Measurements from ENCODE around the gene MYO18A.
A peak's percentile ranks its signal among the peaks of the same experiment; 100 is the strongest.
"Not testable (repeated sequence)": the region's sequence is repeated elsewhere in the genome, so short reads cannot be mapped to it uniquely, and the experiment has no call there.

Gene MYO18A

DNA sequence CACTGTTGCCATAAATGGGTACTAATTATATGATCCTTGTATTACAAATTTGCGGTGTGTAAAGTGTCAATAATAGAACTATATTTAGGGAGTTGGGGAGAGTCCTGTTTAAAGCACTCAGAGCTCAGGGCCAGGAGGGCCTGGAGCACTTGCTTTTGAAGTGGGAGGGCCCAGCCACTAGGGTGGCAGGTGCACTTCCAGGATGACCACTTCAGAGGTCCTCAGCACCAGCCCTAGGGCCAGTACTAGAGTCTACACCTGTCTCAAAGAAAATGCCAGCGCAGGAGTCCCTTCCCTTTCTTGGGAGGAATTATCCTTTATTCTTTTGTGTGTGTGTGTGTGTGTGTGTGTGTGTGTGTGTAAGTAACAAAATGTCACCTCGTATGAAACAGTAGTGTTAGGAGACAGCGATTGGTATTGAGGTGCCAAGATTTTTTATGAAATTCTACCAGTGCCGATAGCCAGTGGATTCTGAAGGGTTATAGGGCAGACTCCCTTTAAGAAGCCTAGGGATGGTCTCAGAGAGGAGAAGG lies 31.9 kb downstream of the MYO18A start:
- no peak for DNase-seq (ENCODE audit: low read depth in 1 of 2, low spot score in 1 of 2)

DNA sequence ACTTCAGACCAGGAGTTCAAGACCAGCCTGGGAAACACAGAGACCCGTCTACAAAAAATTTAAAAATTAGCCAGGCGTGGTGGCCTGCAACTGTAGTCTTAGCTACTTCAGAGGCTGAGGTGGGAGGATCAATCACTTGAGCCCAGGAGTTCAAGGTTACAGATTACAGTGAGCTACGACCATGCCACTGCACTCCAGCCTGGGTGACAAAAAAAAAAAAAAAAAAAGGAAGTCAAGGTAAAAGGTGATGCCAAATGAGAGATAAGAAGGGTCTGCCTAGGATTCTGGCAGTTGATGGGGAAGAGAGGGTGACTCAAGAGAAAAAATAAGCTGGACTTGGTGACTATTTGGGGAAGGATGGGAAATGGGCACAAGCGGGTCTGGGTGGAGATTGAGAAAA lies 32.5 kb downstream of the MYO18A start:
- no peak for DNase-seq (ENCODE audit: low read depth in 1 of 2, low spot score in 1 of 2)

DNA sequence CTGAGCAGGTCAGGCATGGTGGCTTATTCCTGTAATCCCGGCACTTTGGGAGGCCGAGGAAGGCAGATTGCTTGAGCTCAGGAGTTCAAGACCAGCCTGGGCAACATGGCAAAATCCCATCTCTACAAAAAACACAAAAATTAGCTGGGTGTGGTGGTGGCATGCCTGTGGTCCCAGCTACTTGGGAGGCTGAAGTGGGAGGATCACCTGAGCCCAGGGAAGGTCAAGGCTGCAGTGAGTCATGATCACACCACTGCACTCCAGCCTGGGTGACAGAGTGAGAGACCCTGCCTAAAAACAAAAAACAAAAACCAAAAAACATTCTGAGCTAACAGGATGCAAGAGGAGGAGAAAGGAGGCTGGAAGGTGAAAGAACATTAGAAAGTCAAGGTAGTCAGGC lies 33.0 kb downstream of the MYO18A start:
- not testable (repeated sequence) for DNase-seq (ENCODE audit: low read depth in 1 of 2, low spot score in 1 of 2)

DNA sequence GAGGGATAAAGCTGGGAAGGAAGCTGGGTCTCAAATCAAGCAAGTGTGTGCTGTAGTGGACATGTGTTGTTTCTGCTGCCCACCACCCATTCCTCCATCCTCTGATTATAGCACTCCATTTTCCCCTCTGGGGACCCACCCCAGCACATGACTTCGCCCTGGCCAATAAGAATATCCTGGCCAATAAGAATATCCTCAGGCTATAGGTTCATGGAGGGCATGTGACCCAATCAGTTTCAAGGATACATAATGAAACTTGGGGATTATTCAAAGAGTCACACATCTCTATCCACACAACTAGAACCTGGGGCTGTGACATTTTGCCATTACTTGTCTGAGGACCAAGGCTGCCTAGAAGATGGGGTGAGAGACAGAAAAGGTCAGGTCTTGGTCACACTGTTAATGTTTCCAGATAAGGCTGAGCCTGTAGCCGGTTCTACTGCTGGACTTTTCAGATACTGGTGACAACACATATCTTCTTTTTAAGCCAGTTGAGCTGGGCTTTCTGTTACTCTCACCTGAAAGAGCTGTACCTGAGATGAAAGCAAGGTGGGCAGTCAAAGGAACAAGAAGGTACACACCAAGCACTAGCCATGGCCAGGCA lies 33.7 kb downstream of the MYO18A start:
- DNase-seq (ENCODE audit: low read depth in 1 of 2, low spot score in 1 of 2): no peak

DNA sequence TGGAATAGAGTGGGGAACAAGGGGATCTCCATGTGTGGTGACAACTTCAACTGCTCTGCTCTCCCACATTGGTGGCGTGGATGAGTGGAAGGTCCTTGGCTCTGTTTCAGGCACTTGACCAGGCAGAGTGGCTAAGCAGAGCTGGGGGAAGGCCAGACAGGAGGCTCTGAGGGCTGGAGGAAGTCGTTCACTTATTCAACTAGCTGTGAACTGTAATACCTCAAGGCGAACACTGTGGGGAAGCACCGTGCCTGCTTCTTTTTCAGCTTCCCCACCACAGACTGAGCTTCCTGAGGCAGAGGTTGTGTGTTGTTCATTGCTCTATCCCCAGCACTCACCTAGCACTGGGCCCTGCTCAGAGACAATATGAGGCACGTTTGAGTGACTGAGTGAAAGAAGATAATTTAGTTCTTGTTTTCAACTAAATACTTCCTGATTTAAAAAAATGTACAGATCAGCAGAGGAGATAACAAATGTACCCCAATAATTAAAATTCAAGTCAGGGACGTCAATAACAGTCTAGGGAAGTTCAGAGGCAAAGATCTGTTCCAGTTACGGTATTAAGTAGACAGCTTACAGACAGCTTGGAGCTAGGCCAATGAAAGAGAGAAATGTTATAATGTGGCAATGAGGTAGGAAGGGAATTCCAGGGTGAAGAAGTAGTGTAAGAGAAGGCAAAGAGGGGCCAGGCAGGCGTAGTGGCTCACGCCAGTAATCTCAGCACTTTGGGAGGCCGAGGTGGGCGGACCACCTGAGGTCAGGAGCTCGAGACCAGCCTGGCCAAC lies 34.7 kb downstream of the MYO18A start:
- peak; percentile 47 to 49 for DNase-seq (ENCODE audit: low read depth in 1 of 2, low spot score in 1 of 2)

DNA sequence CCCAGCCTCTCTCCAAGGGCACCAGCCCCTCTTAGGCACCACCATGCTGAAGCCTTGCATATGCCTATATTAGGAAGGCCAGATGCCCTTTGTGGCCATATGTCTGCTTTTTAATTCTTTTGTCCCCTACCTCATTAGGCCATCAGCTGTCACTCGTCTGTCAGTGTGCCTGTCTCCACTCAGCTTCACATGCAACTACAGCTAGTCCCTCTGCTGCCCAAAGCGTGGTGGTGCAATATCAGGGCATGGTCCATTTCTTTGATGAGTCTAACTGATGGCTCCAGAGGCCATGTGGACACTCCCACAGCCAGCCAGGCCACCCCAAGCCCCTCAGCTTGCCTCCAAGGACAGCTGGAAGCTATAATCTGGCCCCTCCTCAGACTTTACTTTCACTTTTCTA lies 36.3 kb downstream of the MYO18A start:
- no peak for DNase-seq (ENCODE audit: low read depth in 1 of 2, low spot score in 1 of 2)

DNA sequence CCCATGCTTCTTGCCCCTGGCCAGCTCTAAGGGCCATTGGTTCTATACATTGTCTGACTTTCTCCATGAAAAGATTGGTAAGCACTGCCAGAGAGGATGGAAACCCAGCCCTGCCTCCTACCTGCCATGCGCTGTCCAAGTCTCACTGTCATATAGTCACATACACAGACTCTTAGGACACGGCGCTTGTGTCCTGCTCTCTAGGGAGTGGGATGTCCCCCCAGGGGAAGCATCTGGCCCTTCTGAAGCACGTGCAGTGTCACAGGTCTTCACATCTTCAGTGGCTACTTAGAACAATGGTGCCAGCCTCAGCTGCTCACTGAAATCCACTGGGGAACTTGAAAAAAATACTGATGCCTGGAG lies 38.7 kb downstream of the MYO18A start:
- no peak for DNase-seq (ENCODE audit: low read depth in 1 of 2, low spot score in 1 of 2)

DNA sequence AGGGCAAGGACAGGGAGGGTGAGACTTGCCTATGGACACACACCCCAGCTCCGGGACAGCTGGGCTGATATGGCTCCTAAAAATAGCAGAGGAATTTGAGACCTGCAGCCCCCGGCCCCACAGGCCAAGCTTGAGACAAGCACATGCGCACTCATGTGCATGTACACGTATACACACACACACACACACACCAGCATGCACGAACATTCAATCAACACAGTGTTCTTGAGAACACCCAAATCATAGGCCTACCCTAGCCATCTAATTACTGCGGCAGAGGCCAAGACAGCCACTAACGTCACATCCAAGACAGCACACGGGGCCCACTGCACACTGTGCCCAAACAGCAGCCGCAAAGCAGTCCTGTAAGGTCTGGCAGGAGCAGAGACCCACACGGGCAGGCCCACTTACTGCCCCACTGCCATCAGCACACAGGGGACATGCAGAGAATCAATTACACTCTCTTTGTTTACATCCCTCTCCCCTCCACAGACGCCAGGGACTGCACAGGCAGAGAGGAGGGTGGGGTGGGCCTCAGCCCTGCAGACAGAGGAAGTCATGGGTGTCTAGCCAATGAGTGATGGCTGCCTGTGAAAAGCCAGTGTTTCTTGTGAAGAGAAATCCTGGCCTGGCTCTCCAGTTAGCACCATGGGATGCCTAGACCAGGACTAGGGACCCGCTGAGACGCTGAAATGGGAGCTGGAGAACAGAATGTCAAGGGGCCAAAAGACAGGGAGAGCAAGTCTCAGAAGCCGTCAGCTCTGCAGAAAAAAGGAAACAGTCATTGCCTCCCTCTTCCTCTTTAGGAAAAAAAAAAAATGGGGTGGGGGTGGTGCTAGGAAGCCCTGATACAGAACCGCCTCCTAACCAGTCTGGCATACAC lies 39.3 kb downstream of the MYO18A start:
- peak in 1 of 2 donors; percentile 26 for DNase-seq (ENCODE audit: low read depth in 1 of 2, low spot score in 1 of 2)

DNA sequence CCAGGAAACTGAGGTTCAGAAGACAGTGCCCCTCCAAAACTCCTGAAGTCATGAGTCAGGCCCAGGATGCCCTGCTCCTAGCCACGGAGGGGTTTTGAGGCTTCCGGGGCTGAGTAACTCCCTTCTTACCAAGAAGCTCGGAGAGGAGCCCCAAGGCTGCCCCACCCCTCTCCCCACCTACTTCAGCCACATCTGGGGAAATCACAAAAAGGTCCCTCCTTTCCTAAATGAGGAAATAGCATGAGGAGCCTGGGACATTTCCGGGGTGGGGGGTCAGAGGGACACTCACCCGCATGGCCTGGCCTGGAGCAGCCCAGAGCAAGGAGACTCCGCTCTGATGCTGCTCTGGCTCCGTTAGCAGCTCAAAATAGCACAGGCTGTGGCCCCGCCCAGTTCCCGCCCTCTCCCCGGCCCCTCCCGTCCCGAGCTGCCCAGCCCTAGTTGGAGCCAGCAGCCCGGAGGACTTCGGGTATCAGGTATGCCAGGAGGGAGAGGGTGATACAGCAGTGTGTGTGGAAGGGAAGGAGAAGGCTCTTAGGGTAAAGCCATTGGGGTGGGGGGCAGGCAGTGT lies 40.1 kb downstream of the MYO18A start:
- peak; percentile 54 to 60 for DNase-seq (ENCODE audit: low read depth in 1 of 2, low spot score in 1 of 2)

DNA sequence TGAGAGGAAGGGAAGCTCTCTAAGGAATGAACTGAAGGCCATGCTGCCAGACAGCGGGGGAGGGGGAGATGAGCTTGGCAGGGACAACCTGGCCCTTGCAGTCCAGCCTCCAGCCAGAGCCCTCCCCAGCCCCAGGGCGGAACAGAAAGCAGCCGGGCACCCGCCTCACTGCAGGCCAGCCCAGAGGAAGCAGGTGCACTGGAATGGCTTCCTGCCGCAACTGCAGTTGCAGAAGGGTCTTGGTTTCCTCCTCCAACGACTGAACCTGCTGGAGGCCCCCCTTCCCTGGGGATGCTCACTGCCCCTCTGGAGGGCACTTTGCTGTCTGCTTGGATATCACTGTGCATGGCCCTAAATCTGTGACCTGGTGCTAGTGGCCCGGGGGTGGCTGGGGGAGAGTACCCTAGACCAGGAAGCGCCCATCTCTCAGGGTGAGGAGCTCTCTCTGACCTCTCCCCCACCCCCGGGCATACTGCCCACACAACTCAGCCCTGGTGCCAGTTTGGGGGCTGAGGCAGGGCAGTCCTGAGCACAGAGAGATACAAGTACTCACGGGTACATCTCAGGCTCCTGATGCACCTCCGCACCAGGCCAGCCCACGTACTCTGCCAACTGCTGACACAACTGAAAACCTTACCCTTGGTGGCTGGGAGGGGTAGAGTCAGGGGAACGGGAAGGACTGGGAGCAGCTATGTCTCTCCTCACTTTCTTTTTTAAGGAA lies 41.1 kb downstream of the MYO18A start:
- DNase-seq (ENCODE audit: low read depth in 1 of 2, low spot score in 1 of 2): no peak

DNA sequence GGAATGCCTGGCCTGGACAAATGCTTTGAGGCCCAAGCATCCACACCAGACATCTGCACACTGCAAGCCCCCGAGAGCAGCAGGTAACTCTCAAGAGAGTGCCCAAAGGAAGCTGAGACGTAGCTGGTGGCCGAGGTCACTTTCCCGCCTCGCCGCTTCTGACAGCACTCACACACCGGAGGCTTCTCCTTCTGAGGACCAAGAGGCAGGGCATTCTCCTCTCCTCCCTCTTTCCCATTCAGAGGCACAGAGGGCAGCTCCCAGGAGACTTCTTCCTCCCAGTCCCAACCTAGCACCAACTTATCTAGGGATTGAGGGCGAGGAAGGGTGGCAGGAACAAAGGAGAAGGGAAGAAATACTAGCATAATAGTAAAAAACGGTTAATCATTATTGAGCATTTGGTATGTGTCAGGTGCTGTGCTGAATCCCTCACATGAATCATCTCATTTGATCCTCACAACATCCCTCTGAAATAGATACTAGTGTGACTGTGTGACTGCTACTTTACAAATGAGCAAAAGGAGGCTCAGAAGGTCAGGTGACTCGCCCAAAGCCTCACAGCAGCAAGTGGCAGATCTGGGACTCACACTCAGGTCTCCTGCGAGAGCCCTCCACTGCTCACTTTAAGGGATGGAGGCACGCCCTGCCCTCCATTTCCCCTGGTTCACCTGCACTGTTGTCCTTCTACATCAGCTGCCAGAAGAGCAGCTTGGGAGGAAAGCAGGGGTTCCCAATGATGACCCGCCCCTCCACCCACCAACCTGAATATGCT lies 41.8 kb downstream of the MYO18A start:
- no peak for DNase-seq (ENCODE audit: low read depth in 1 of 2, low spot score in 1 of 2)

DNA sequence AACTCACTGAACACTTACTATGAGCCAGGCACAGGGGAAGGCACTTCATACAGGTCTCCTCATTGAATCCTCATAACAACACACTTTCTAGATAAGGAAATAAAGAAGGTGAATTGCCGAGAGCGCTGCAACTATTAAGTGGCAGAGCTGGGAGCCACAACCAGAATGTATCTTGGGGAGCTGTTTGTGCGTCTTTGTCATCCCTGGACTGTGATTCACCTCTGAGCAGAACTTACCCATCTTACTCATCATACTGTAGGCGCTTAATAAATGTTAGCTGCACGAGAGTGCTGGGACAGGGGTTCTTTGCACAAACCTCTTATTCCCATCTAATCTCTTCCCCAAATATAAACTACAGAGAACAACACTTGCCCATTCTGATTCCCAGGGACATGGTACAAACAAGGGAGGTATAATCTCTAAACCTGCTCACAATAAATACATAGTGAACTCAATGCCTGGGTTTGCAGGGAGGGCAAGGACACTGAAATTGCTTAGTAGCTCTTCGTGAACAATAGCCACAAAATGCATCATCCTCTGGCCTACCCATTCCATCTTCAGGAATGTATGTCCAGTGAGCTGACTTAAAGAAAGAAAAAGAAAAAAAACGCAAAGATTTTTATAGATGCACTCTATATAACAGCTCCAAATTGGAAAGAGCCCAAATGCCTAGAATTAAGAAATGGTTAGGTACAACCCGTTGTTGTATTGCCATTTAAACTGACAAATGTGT lies 43.0 kb downstream of the MYO18A start:
- DNase-seq (ENCODE audit: low read depth in 1 of 2, low spot score in 1 of 2): no peak

DNA sequence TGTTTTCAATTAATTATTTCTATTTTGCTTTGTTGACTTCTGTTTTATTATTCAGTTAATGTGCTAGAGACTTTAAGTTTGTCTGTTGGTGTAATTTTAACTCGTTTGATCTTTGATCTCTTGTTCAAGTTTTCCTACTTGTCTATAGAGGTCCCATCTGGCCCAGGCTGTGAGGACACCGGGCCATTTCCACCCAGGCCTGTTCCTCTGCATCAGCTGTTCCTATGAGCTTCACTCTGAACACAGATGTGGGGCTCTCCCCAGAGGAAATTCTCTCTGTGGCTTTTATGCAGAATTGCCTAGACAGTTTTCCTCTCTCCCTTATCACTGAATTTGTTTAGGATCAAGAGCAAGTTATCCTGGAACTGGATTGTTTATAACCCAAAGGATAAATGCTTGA lies 44.7 kb downstream of the MYO18A start:
- DNase-seq (ENCODE audit: low read depth in 1 of 2, low spot score in 1 of 2): no peak

DNA sequence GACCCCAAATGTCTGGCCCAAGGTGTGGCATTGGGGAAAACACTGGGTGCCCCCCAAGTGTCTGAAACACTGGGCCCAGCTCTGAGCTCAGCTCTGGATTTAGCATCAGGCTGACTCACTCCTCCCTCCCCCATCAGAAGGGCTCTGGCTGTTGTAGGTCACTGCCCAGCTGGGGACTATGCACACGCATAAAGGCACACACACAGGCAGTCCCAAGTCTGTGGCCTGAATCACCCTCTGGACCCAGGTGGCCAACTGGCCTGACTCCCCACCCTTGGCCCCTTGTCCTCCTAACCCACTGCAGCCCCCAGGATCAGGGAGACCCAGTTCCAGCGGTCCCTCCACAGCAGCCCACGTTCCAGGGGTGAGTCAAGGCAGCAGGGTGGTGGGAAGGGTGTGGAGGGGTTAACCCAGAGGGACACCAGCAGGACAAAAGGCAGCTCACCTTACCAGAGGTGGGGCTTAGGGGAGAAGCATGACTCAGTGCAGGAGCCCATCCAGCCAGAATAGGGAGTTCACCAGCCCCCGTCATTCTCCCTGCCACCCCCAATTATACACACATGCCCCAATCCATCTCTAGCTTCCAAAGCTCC lies 47.0 kb downstream of the MYO18A start:
- DNase-seq (ENCODE audit: low read depth in 1 of 2, low spot score in 1 of 2): no peak

DNA sequence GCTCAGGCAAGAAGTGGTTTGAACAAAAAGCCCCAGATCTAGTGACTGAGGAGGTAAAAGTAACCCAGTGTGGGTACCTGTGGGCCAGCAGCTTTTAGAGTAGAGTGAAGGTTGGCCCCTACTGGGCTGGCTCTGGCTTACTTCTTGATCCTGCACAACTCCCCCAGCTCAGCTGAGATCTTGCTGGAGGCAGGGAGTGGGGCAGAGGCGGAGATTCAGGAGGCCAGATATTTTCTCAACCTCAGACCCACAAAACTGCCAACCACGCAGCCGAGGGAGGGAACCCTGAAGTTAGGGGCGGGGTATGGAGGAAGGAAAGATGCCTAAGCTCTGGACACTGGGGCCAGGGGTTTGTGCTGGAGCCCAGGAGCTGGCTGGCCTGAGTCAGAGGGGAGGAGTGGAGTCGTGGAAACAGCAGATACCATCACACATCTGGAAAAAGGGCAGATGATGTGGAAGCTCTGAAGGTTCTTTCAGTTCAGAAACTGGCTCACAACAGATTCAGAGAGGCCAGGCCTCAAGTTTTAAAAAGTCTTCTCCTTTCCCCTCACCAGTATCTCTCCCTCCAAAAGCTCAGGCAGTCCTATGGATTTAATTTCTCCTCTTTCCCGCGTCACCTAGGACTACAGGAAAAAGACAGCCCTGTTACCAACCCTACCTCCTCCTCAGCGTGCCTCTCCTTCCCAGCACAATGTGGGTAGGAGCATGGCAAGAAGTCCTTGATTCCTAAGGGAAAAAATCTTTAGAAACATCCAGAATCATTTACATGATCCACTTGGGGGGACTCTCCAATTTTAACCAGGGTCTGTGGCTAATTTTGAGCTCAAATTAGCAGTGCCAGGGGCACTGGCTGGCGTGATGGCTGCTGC lies 48.1 kb downstream of the MYO18A start:
- no peak for DNase-seq (ENCODE audit: low read depth in 1 of 2, low spot score in 1 of 2)

DNA sequence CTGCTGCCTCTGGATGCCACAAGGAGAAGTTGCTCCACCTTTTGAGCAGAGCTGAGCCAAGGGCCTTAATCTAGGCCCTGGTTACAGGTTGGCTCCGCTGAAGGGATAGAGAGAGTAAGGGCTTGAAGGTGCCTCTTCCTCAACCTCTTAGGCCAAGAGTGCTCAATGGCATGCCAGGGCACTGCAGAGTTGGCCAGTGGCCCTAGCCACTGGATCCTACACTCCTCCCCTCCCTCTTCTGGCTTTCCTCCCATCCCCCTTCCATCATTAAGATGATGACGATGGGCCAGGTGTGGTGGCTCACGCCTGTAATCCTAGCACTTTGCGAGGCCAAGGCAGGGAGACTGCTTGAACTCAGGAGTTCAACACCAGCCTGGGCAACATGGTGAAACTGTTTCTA lies 50.5 kb downstream of the MYO18A start:
- DNase-seq (ENCODE audit: low read depth in 1 of 2, low spot score in 1 of 2): no peak

DNA sequence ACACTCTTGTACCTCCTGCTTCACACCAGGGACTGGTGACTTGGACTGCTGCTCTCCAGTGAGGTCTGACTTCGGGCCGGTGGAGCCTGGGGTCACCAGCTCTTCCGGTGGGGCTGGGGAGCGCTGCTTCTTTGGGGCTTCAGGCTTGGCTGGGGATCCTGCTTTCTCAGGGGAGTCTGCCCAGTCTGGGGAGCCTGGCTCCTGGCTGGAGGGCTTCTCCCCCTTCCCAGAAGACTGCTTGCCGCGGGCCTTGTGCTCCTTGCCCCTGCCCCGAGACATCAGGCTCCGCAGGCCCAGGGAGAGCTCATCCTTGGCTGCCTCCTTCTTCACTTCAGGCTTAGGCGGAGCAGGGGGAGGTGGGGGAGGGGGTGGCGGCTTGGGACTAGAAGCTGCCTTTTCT lies 52.4 kb downstream of the MYO18A start:
- DNase-seq (ENCODE audit: low read depth in 1 of 2, low spot score in 1 of 2): no peak

All from stimulated activated CD4-positive, alpha-beta T cell treated with anti-CD3 and anti-CD28 coated beads, Interleukin-15, amount 100 ng/mL, for 1 hour (primary cell).